Keratinocyte (primary cell): ENCODE measurements around the gene DIP2C. TPM values are rescaled to one million over a fixed set of nuclear protein-coding genes. Genes with fewer than 3 reads are reported as not detected.

Experiments used
- DNase-seq: peaks from one replicate; pipeline ENCODE4 v3.0.0-alpha.2; 2011; ENCODE audit warnings: low read depth, missing footprints, low spot score
- FAIRE-seq: peaks from 2 replicates; lab custom pipeline; 2011; peaks lifted over from hg19 to GRCh38; lab: Jason Lieb, UNC
- H2AFZ ChIP-seq: 2 replicates; pipeline ENCODE4 v1.6.0; 2012; ENCODE audit warnings: low read length, control low read depth, inconsistent platforms; ENCODE audit not compliant: control insufficient read depth
- H3K27ac ChIP-seq: 2 replicates; pipeline ENCODE4 v1.5.1; 2011; ENCODE audit warnings: low read length; ENCODE audit not compliant: control insufficient read depth, insufficient read depth
- H3K27me3 ChIP-seq: 3 replicates; pipeline ENCODE4 v1.6.0; 2011; ENCODE audit warnings: low read length; ENCODE audit not compliant: control insufficient read depth, insufficient read depth; ENCODE audit errors: extremely low read depth
- H3K36me3 ChIP-seq, 2 experiments: 2 replicates in 1 of 2; 3 replicates in 1 of 2; pipeline ENCODE4 v1.5.1; 2011; ENCODE audit warnings: low read length in 2 of 2, mild to moderate bottlenecking in 1 of 2; ENCODE audit not compliant: control insufficient read depth in 2 of 2, insufficient read depth in 2 of 2; ENCODE audit errors: extremely low read depth in 1 of 2
- H3K4me1 ChIP-seq: 3 replicates; pipeline ENCODE4 v1.5.1; 2011; ENCODE audit warnings: low read length; ENCODE audit not compliant: control insufficient read depth, insufficient read depth; ENCODE audit errors: extremely low read depth
- H3K4me2 ChIP-seq: 3 replicates; pipeline ENCODE4 v1.6.0; 2011; ENCODE audit warnings: low read depth, low read length; ENCODE audit not compliant: control insufficient read depth, insufficient read depth; ENCODE audit errors: extremely low read depth
- H3K4me3 ChIP-seq, 3 experiments: fragments of 200-600 bp in 1 of 3; sonication (generic) in 1 of 3; 2 replicates in 2 of 3; 3 replicates in 1 of 3; pipeline ENCODE4 v1.5.1; 2011 to 2016; ENCODE audit warnings: low read length in 3 of 3, mild to moderate bottlenecking in 3 of 3, control low read depth in 2 of 3, inconsistent platforms in 1 of 3, low read depth in 1 of 3, mixed read lengths in 1 of 3, mixed run types in 1 of 3, moderate library complexity in 1 of 3; ENCODE audit not compliant: control insufficient read depth in 2 of 3, insufficient read depth in 2 of 3; ENCODE audit errors: extremely low read depth in 1 of 3
- H3K79me2 ChIP-seq: 2 replicates; pipeline ENCODE4 v1.6.0; 2012; ENCODE audit warnings: low read length; ENCODE audit not compliant: control insufficient read depth, insufficient read depth
- H3K9ac ChIP-seq: 3 replicates; pipeline ENCODE4 v1.6.0; 2011; ENCODE audit warnings: low read length; ENCODE audit not compliant: control insufficient read depth, insufficient read depth; ENCODE audit errors: extremely low read depth
- H3K9me1 ChIP-seq: 3 replicates; pipeline ENCODE4 v1.6.0; 2011; ENCODE audit warnings: low read length; ENCODE audit not compliant: control insufficient read depth, insufficient read depth; ENCODE audit errors: extremely low read depth
- H3K9me3 ChIP-seq: 2 replicates; pipeline ENCODE4 v1.5.1; 2012; ENCODE audit warnings: low read depth, low read length; ENCODE audit not compliant: control insufficient read depth
- H4K20me1 ChIP-seq: 3 replicates; pipeline ENCODE4 v1.6.0; 2011; ENCODE audit warnings: low read length; ENCODE audit not compliant: control insufficient read depth, insufficient read depth; ENCODE audit errors: extremely low read depth
- CTCF ChIP-seq, 3 experiments: IDR thresholded peaks in 1 of 3; conservative IDR thresholded peaks in 1 of 3; optimal IDR thresholded peaks in 1 of 3; 2 replicates in 2 of 3; 3 replicates in 1 of 3; pipeline versions ENCODE3 to v1.5.1; 2011; ENCODE audit warnings: low read length in 3 of 3, mild to moderate bottlenecking in 3 of 3, moderate library complexity in 2 of 3, control low read depth in 1 of 3, inconsistent platforms in 1 of 3; ENCODE audit not compliant: insufficient read depth in 2 of 3; ENCODE audit errors: extremely low read depth in 1 of 3
- EZH2 ChIP-seq: IDR thresholded peaks from one replicate; pipeline ENCODE4 v1.6.1; 2012; ENCODE audit warnings: inconsistent platforms, mild to moderate bottlenecking, low read length, moderate library complexity
- dilution Hi-C: fragments of 300-500 bp; cut with MboI; formaldehyde crosslinking; loops from one replicate; pipeline ENCODE4 v1.7.0; 2020; ENCODE audit warnings: low sequenced_read_pairs; ENCODE audit not compliant: extremely low pct_ligation_motif_present
- polyA plus RNA-seq, 5 experiments: library from polyadenylated mRNA; depleted of rRNA in 3 of 5; stranded (reverse) in 3 of 5; stranded (forward) in 1 of 5; unstranded in 1 of 5; fragments of >200 nt; gene quantifications; 1 replicate in 1 of 5; 2 replicates in 3 of 5; 3 replicates in 1 of 5; pipeline versions ENCODE4 v1.2.1 to v1.2.3, GENCODE V29; 2011 to 2012; ENCODE audit warnings: missing spikeins in 2 of 5, low read depth in 1 of 5, low replicate concordance in 1 of 5

Gene DIP2C
- polyA plus RNA-seq, 1 donor (not counting 4 experiments of a cell fraction or from before 2014, with no cell fraction given), result 1.3 TPM

GRCh38 chr10:677750-678661 is 11.5 kb downstream of the DIP2C start:
- no peak for DNase-seq
- H3K4me2 ChIP-seq, result no peak overlapping the region
- H3K4me3 ChIP-seq, result no peak overlapping the region
- H2AFZ ChIP-seq, result no peak overlapping the region
- peaks cover 2% of the 10 kb centered on the region for H3K4me1 ChIP-seq
- TF ChIP-seq CTCF (optimal IDR thresholded peaks at IDR 0.05 in 1 of 3, IDR thresholded peaks at IDR 0.05 in 1 of 3, conservative IDR thresholded peaks at IDR 0.05 in 1 of 3; ENCODE audit: extremely low read depth in 1 of 3, insufficient read depth in 2 of 3, low read length in 3 of 3) (no peak), EZH2 (no peak)
- no peaks in the 10 kb centered on the region for H4K20me1 ChIP-seq
- no peak for FAIRE-seq
- H3K9me3 ChIP-seq, result no peaks in the 10 kb centered on the region
- no peak overlapping the region for H3K27ac ChIP-seq
- no peak overlapping the region for H3K9ac ChIP-seq
- peaks cover 9% of the 10 kb centered on the region for H3K79me2 ChIP-seq
- no peaks in the 10 kb centered on the region for H3K9me1 ChIP-seq
- dilution Hi-C loops, result no loop called here
- H3K36me3 ChIP-seq, result no peaks in the 10 kb centered on the region
- no peaks in the 10 kb centered on the region for H3K27me3 ChIP-seq

GRCh38 chr10:677038-677437 is 12.4 kb downstream of the DIP2C start:
- Histone ChIP-seq H3K9me1 (no peaks in the 10 kb centered on the region), H2AFZ (no peak overlapping the region), H3K9ac (no peak overlapping the region), H3K27me3 (no peaks in the 10 kb centered on the region), H3K4me2 (no peak overlapping the region), H3K36me3 (no peaks in the 10 kb centered on the region), H3K79me2 (peaks cover 8% of the 10 kb centered on the region), H4K20me1 (no peaks in the 10 kb centered on the region), H3K9me3 (peaks cover 1% of the 10 kb centered on the region), H3K4me3 (no peak overlapping the region), H3K4me1 (no peaks in the 10 kb centered on the region), H3K27ac (no peak overlapping the region)
- DNase-seq (no peak), FAIRE-seq (no peak)
- TF ChIP-seq CTCF (optimal IDR thresholded peaks at IDR 0.05 in 1 of 3, IDR thresholded peaks at IDR 0.05 in 1 of 3, conservative IDR thresholded peaks at IDR 0.05 in 1 of 3; ENCODE audit: extremely low read depth in 1 of 3, insufficient read depth in 2 of 3, low read length in 3 of 3), result no peak
- TF ChIP-seq EZH2, result no peak
- dilution Hi-C loops, result no loop called here
